NCI-H345 (cell line): ENCODE data around the gene CATSPER4.

Experiments used
- DNase-seq: peaks from one replicate; lab custom pipeline; 2025; lab: John Stamatoyannopoulos, UW

The CATSPER4 gene

GRCh38 chr1:26190373-26190987 lies at the start of gene CATSPER4:
CATSPER4 (plus strand) TSS chr1:26190602; CDS start chr1:26190628, 26 bp downstream.
- DNase-seq, result no peak

GRCh38 chr1:26142159-26142558 lies 48.2 kb upstream of the CATSPER4 start:
- DNase-seq, result no peak

GRCh38 chr1:26145041-26145959 lies 45.1 kb upstream of the CATSPER4 start:
- peak; percentile 90 for DNase-seq

GRCh38 chr1:26145960-26146294 lies 44.5 kb upstream of the CATSPER4 start:
- no peak for DNase-seq

GRCh38 chr1:26148887-26149286 lies 41.5 kb upstream of the CATSPER4 start:
- DNase-seq, result no peak

- no peak for DNase-seq
These were observed 36.4 kb upstream of the CATSPER4 start for GRCh38 chr1:26153966-26154532.

GRCh38 chr1:26154750-26155149 lies 35.7 kb upstream of the CATSPER4 start:
- no peak for DNase-seq

- DNase-seq, result no peak
These were observed 34.8 kb upstream of the CATSPER4 start for GRCh38 chr1:26155370-26156284.

- peak; percentile 10 for DNase-seq
These were observed 33.9 kb upstream of the CATSPER4 start for GRCh38 chr1:26156285-26157038.

- no peak for DNase-seq
These were observed 32.0 kb upstream of the CATSPER4 start for GRCh38 chr1:26158271-26158907.

GRCh38 chr1:26158908-26159742 lies 31.3 kb upstream of the CATSPER4 start, which contains the start of gene FAM110D:
FAM110D (plus strand) TSS chr1:26159079; CDS start chr1:26161292, 2,213 bp downstream.
- no peak for DNase-seq

GRCh38 chr1:26159743-26160039 lies 30.7 kb upstream of the CATSPER4 start:
- no peak for DNase-seq

- no peak for DNase-seq
These were observed 29.6 kb upstream of the CATSPER4 start for GRCh38 chr1:26160527-26161414.

- DNase-seq, result peak; percentile 7
These were observed 28.8 kb upstream of the CATSPER4 start for GRCh38 chr1:26161415-26162219.

GRCh38 chr1:26162220-26162709 lies 28.1 kb upstream of the CATSPER4 start:
- no peak for DNase-seq

GRCh38 chr1:26163684-26164035 lies 26.7 kb upstream of the CATSPER4 start:
- no peak for DNase-seq

GRCh38 chr1:26164036-26164860 lies 26.2 kb upstream of the CATSPER4 start:
- peak; percentile 48 for DNase-seq
